ENCODE results near the gene PLGRKT.
"Not testable (repeated sequence)": the region's sequence is repeated elsewhere in the genome, so short reads cannot be mapped to it uniquely, and the experiment has no call there.

The PLGRKT gene

DNA sequence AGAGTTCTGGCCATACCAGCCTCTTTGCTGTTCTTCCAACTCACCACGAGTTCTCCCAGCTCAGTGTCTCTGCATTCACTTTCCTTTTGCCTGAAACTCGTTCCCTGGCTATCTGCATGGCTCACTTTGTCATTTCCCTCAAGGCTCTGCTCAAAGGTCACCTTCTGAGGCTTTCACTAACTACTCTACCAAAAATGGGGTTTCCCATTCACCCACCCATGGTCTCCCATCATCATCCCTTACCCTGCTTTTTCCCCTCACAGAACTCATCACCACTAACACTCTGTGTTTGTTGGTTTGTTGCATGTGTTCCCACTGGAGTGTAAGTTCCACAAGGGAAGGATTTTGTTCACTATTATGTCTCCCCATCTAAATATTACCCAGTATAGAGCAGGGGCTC, 16.6 kb downstream of the PLGRKT start:
- no peak overlapping the region for H3K4me3 ChIP-seq (ENCODE audit: control insufficient read depth, low read depth, low read length)
- TF ChIP-seq CTCF (conservative IDR thresholded peaks at IDR 0.05; ENCODE audit: control insufficient read depth, insufficient read depth, low read depth, low read length), result no peak
- no peak for DNase-seq (ENCODE audit: low read depth)

GRCh38 chr9:5419987-5420386, 17.7 kb downstream of the PLGRKT start:
- no peak overlapping the region for H3K4me3 ChIP-seq (ENCODE audit: control insufficient read depth, low read depth, low read length)
- TF ChIP-seq CTCF (conservative IDR thresholded peaks at IDR 0.05; ENCODE audit: control insufficient read depth, insufficient read depth, low read depth, low read length), result no peak
- no peak for DNase-seq (ENCODE audit: low read depth)

DNA sequence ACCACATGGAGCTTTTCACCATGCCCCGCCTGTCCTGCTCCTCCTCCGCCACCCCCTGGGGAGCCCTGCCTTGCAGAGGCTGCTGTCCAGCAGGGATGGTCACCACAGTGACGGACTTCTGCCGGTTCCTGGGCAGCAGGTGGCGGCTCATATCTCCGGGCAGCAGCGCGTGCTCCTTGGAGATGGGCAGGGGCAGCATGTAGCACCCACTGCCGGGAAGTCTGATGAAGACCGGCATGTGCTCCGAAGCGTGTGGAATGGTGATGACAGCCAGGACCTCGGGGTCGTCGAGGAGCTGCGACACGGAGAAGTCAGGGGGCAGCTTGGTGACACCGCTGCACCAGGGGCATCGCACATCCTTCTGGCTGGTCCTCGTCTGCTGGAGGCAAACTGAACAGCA, 19.2 kb downstream of the PLGRKT start:
- H3K4me3 ChIP-seq (ENCODE audit: control insufficient read depth, low read depth, low read length), result no peak overlapping the region
- no peak for TF ChIP-seq CTCF (conservative IDR thresholded peaks at IDR 0.05; ENCODE audit: control insufficient read depth, insufficient read depth, low read depth, low read length)
- DNase-seq (ENCODE audit: low read depth), result no peak

DNA sequence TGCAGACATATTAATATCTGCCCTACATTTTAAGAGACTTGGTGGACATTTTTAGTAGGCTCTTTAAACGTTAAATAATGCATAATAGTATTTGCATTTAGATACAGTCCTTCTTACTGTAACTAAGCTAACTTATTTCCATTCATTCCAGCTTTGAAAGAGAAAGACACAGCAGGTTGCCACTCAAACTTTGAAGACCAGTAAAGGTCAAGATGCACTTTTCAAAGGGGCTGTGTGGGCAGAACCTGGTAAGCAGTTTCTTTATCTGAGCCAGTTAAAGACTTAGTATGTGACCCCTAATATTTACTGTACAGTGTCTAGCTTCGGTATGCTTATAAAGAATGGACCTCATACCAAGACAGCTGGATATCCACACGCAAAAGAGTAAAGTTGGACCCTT, 20.8 kb downstream of the PLGRKT start:
- TF ChIP-seq CTCF (conservative IDR thresholded peaks at IDR 0.05; ENCODE audit: control insufficient read depth, insufficient read depth, low read depth, low read length), result no peak
- no peak for DNase-seq (ENCODE audit: low read depth)
- H3K4me3 ChIP-seq (ENCODE audit: control insufficient read depth, low read depth, low read length), result no peak overlapping the region

DNA sequence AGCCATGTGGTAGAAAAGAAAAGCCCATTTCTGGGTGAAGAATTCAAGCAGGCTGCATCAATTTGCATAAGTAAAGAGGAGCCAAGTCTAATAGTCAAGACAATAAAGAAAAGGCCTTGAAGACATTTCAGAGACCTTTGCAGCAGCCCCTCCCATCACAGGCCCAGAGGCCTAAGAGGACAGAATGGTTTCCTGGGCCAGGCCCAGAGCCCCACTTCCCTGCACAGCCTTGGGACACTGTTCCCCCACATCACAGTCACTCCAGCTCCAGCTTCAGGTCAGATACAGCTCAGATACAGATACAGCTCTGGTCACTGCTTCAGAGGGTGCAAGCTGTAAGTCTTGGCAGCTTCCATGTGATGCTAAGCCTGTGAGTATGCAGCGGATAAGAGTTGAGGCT, 29.1 kb downstream of the PLGRKT start:
- DNase-seq (ENCODE audit: low read depth), result no peak
- no peak overlapping the region for H3K4me3 ChIP-seq (ENCODE audit: control insufficient read depth, low read depth, low read length)
- TF ChIP-seq CTCF (conservative IDR thresholded peaks at IDR 0.05; ENCODE audit: control insufficient read depth, insufficient read depth, low read depth, low read length), result no peak

DNA sequence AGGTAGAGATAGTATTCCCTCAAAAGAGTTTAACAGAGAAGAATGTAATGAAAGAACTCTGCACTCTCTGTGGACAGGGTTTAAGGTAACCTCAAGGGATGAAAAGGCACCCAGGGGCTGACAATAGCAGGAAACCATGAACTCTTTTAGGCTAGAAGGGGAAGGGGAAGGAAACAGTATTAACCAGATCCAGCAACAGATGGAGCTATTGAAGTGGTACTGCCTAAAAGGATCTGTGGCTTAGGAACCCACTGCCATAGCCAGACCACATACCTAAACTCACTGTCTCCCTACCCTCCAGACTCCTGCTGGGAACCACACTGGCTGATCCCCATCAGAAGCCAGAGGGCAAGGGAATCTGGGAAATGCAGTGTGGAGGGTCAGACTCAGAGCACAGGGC, 35.5 kb downstream of the PLGRKT start:
- no peak overlapping the region for H3K4me3 ChIP-seq (ENCODE audit: control insufficient read depth, low read depth, low read length)
- no peak for DNase-seq (ENCODE audit: low read depth)
- no peak for TF ChIP-seq CTCF (conservative IDR thresholded peaks at IDR 0.05; ENCODE audit: control insufficient read depth, insufficient read depth, low read depth, low read length)

DNA sequence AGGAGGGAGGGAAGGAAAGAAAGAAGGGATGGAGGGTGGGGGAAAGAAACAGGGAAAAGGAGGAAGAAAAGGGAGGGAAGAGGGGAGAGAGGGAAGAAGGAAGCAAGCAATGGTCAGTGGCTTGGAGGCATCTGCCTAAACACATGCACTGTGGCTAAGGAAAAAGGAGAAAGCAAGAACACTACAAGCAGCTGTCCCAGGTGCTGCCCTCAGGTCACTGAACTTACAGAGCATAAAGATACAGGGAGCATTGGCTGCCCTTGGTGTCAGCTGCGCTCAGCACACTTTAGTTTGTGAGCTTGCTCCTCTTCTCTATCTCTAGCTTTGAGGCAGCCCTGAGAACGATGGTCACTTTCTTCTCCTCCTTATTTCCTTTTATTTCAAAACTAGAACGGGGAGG, 40.2 kb downstream of the PLGRKT start:
- not testable (repeated sequence) for DNase-seq (ENCODE audit: low read depth); H3K4me3 ChIP-seq (ENCODE audit: control insufficient read depth, low read depth, low read length)
